ENCODE results near the gene MAPKAPK3. TPM values are rescaled to one million over a fixed set of nuclear protein-coding genes. Genes with fewer than 3 reads are reported as not detected.
A peak's percentile ranks its signal among the peaks of the same experiment; 100 is the strongest.

The MAPKAPK3 gene
- total RNA-seq, 4 donors from 2014 or later, result 21.3 to 37.8 (median 26.9) TPM

DNA sequence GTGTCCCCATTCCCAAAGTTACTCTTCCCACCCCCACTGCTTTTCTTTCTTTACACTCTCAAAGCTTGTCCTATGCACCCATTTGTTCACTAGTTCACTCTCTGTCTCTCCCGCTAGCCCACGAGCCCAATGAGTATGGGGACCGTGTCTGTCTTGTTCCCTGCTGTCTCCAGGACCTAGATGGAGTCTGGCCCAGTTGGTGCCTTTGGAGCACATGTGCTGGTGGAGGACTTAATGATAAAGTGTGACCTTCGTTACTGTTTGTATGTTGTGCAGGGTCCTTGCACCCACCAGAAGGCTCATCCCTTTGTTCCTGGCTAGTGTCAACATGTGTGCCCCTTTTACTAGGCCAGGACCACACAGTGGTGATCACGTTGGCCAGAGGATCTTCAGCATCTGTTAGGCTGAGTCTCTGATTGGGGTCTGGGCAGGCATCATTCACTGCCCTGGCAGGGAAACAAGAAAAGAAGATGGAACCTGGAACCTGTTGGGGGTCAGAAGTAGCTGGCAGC, 12.8 kb upstream of the MAPKAPK3 start:
- no peaks in the 10 kb centered on the region for H3K27me3 ChIP-seq
- intact Hi-C loops (cut with DNase I; ENCODE audit: low total_unique reads), result no loop called here
- in situ Hi-C loops (cut with MboI; ENCODE audit: low pct_ligation_motif_present in 1 of 4, low pct_unique_long_range_greater_than_20kb in 1 of 4, low sequenced_read_pairs in 3 of 4), result loop anchor here in 2 of 4 donors (25.0 kb wide), 1 partner anchor 783 kb away; the partner anchor contains the start of genes MANF (in 2 of the 2) and RBM15B (in 2 of the 2)
- peaks cover 34 to 84% (median 55%) of the 10 kb centered on the region in 4 donors for H3K4me1 ChIP-seq
- H3K9me3 ChIP-seq, result no peaks in the 10 kb centered on the region
- WGBS, 2 donors (ENCODE audit: low coverage in 1 of 2), result 87% methylated on average over 5 of the region's 5 CpGs; no CpG with 5 or more reads in 1 of the 2 donors
- peaks cover 0 to 7% (median 0%) of the 10 kb centered on the region in 4 donors for H3K36me3 ChIP-seq
- TF ChIP-seq, protein P1, sequence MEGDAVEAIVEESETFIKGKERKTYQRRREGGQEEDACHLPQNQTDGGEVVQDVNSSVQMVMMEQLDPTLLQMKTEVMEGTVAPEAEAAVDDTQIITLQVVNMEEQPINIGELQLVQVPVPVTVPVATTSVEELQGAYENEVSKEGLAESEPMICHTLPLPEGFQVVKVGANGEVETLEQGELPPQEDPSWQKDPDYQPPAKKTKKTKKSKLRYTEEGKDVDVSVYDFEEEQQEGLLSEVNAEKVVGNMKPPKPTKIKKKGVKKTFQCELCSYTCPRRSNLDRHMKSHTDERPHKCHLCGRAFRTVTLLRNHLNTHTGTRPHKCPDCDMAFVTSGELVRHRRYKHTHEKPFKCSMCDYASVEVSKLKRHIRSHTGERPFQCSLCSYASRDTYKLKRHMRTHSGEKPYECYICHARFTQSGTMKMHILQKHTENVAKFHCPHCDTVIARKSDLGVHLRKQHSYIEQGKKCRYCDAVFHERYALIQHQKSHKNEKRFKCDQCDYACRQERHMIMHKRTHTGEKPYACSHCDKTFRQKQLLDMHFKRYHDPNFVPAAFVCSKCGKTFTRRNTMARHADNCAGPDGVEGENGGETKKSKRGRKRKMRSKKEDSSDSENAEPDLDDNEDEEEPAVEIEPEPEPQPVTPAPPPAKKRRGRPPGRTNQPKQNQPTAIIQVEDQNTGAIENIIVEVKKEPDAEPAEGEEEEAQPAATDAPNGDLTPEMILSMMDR (IDR thresholded peaks at IDR 0.05), result no peak
- TF ChIP-seq EP300 (IDR thresholded peaks at IDR 0.05; ENCODE audit: low read depth), result no peak
- no peak for DNase-seq
- no peak overlapping the region for H3K4me3 ChIP-seq
- H3K27ac ChIP-seq, result peak overlapping the region in 3 of 4 donors; percentile 92 to 98 (median 97)

DNA sequence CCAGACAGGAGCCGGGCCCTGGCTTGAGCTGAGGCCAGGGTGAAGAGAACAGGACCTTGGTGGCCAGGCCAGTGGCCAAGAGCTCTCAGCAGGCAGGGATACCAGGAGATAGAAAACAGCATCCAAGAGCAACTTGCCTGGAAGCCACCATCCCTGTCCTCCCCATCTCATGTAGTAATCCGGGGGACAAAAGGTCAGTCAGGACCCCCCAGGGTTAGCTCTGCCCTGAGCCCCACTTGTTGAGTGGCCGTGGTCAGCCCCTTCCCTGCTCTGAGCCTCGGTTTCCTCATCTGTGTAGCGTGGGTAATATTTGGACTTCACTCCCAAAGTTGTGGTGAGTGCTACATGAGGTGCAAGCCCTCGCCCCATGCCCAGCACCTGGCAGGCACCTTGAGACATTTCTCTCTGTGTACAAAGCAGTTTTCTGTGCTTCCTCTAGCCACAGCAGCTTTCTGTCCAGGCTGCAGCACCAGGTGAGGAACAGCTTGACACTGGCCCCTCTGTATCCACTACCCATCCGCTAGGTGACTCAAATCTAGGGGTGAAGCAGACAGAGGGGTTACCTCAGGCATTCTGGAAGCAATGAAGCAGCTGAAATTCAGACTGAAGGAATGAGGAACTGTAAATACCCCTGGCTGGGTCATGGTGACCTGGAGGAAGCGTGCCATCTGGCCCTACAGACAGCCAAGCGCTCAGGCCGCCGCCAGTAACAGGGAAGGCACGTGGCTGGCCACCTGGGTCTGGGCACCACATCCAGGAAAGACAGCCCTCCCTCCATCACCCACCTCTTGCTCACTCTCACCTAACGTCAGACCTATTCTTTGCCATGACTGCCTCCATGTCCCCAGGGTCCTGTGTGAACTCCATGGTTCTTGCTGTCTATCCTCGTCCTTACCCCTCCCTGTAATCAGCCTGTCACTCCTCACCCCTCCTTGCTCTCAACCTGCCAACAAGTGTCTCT, 12.0 kb upstream of the MAPKAPK3 start:
- H3K4me1 ChIP-seq, result peaks cover 41 to 84% (median 59%) of the 10 kb centered on the region in 4 donors
- no peaks in the 10 kb centered on the region for H3K27me3 ChIP-seq
- 61 to 84% methylated on average over 2 to 14 of the region's 14 CpGs for WGBS, 2 donors (ENCODE audit: low coverage in 1 of 2)
- peaks cover 0 to 7% (median 0%) of the 10 kb centered on the region in 4 donors for H3K36me3 ChIP-seq
- TF ChIP-seq POLR2AphosphoS5 (IDR thresholded peaks at IDR 0.05) (no peak), POLR2A (IDR thresholded peaks at IDR 0.05) (no peak), EP300 (IDR thresholded peaks at IDR 0.05; ENCODE audit: low read depth) (no peak)
- TF ChIP-seq, protein P1 (IDR thresholded peaks at IDR 0.05), result no peak
- in situ Hi-C loops (cut with MboI; ENCODE audit: low pct_ligation_motif_present in 1 of 4, low pct_unique_long_range_greater_than_20kb in 1 of 4, low sequenced_read_pairs in 3 of 4), result loop anchor here in 2 of 4 donors (25.0 kb wide), 1 partner anchor 782 kb away; the partner anchor contains the start of genes MANF (in 2 of the 2) and RBM15B (in 2 of the 2)
- H3K27ac ChIP-seq, result peak overlapping the region; percentile 18 to 97 (median 57)
- no peak overlapping the region for H3K4me3 ChIP-seq
- no peaks in the 10 kb centered on the region for H3K9me3 ChIP-seq
- intact Hi-C loops (cut with DNase I; ENCODE audit: low total_unique reads), result no loop called here
- DNase-seq, result peak; percentile 72

DNA sequence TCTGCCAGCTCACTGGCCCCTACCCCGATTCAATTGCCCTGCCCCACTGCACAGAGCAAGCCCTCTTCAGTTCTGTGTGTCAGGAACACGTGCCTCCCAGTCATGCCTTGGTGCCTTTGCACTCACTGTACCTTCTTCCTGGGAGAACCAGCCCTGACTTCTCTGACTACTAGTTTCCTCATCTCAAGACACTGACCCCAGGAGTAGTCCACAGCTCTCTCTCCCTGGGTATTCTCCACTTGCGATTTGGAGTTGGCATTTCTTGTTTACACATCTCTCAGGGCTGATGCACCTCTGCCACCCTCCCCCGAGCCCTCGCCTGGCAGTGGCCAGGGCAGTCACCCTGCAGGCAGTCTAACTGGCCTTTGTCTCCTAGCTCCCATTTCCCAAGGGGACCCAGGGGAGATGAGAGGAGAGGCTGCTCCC, 11.0 kb upstream of the MAPKAPK3 start:
- in situ Hi-C loops (cut with MboI; ENCODE audit: low pct_ligation_motif_present in 1 of 4, low pct_unique_long_range_greater_than_20kb in 1 of 4, low sequenced_read_pairs in 3 of 4), result loop anchor here in 2 of 4 donors (25.0 kb wide), 1 partner anchor 781 kb away; the partner anchor contains the start of genes MANF (in 2 of the 2) and RBM15B (in 2 of the 2)
- 53 to 54% methylated on average over 4 to 5 of the region's 5 CpGs for whole genome bisulfite sequencing, 2 donors (ENCODE audit: low coverage in 1 of 2)

More for the DNA sequence above, 11.0 kb upstream of the MAPKAPK3 start:
- TF ChIP-seq POLR2AphosphoS5 (IDR thresholded peaks at IDR 0.05) (no peak), EP300 (IDR thresholded peaks at IDR 0.05; ENCODE audit: low read depth) (no peak), POLR2A (IDR thresholded peaks at IDR 0.05) (no peak)
- TF ChIP-seq, protein P1 (IDR thresholded peaks at IDR 0.05), result no peak
- peak overlapping the region; percentile 18 to 97 (median 24) for H3K27ac ChIP-seq
- no peak for DNase-seq
- intact Hi-C loops (cut with DNase I; ENCODE audit: low total_unique reads), result no loop called here
- no peaks in the 10 kb centered on the region for H3K9me3 ChIP-seq
- peaks cover 0 to 7% (median 0%) of the 10 kb centered on the region in 4 donors for H3K36me3 ChIP-seq
- H3K27me3 ChIP-seq, result no peaks in the 10 kb centered on the region
- no peak overlapping the region for H3K4me3 ChIP-seq
- H3K4me1 ChIP-seq, result peaks cover 35 to 84% (median 59%) of the 10 kb centered on the region in 4 donors
